Measurements from ENCODE around the gene AOPEP.

The AOPEP gene

GRCh38 chr9:94761481-94761880, 35.0 kb downstream of the AOPEP start:
- DNase-seq: no peak

GRCh38 chr9:94767331-94768072, 41.0 kb downstream of the AOPEP start:
- no peak for DNase-seq

GRCh38 chr9:94768766-94769165, 42.3 kb downstream of the AOPEP start:
- no peak for DNase-seq

GRCh38 chr9:94770334-94770733, 43.8 kb downstream of the AOPEP start:
- no peak for DNase-seq

GRCh38 chr9:94771096-94771495, 44.6 kb downstream of the AOPEP start:
- DNase-seq: no peak

GRCh38 chr9:94772144-94772543, 45.6 kb downstream of the AOPEP start:
- DNase-seq: no peak

GRCh38 chr9:94772639-94773303, 46.3 kb downstream of the AOPEP start:
- DNase-seq: peak; percentile 84

- no peak for DNase-seq
Observed at GRCh38 chr9:94773655-94774054, 47.2 kb downstream of the AOPEP start.

- DNase-seq: peak; percentile 16
Observed at GRCh38 chr9:94778013-94778412, 51.5 kb downstream of the AOPEP start.

- DNase-seq: no peak
Observed at GRCh38 chr9:94779031-94779430, 52.5 kb downstream of the AOPEP start.

GRCh38 chr9:94779693-94780290, 53.3 kb downstream of the AOPEP start:
- no peak for DNase-seq

GRCh38 chr9:94780516-94780950, 54.0 kb downstream of the AOPEP start:
- DNase-seq: no peak

GRCh38 chr9:94782355-94783101, 56.0 kb downstream of the AOPEP start:
- no peak for DNase-seq

- DNase-seq: peak; percentile 68
Observed at GRCh38 chr9:94783102-94783682, 56.7 kb downstream of the AOPEP start.

GRCh38 chr9:94783928-94784327, 57.4 kb downstream of the AOPEP start:
- DNase-seq: no peak

GRCh38 chr9:94785215-94786169, 59.0 kb downstream of the AOPEP start:
- no peak for DNase-seq

GRCh38 chr9:94786586-94786985, 60.1 kb downstream of the AOPEP start:
- no peak for DNase-seq

GRCh38 chr9:94787266-94787665, 60.8 kb downstream of the AOPEP start:
- no peak for DNase-seq

GRCh38 chr9:94788570-94789105, 62.1 kb downstream of the AOPEP start:
- no peak for DNase-seq

- DNase-seq: no peak
Observed at GRCh38 chr9:94791435-94791834, 64.9 kb downstream of the AOPEP start.

- DNase-seq: no peak
Observed at GRCh38 chr9:94792511-94792910, 66.0 kb downstream of the AOPEP start.

All from NCI-H774 (cell line).